ENCODE data around the gene AQP2. TPM values are rescaled to one million over a fixed set of nuclear protein-coding genes. Genes with fewer than 3 reads are reported as not detected.
A peak's percentile ranks its signal among the peaks of the same experiment; 100 is the strongest.

The AQP2 gene
- total RNA-seq, 6 experiments from 2014 or later = not detected

- Mint-ChIP-seq H3K9me3 (no peaks in the 10 kb centered on the region), H3K27me3 (ENCODE audit: insufficient read depth) (peaks cover 9% of the 10 kb centered on the region; the same call in 1 of the 2 replicates), H3K27ac (no peak overlapping the region), H3K4me1 (ENCODE audit: low read depth) (peaks cover 12% of the 10 kb centered on the region), H3K36me3 (ENCODE audit: low read depth) (no peaks in the 10 kb centered on the region), H3K4me3 (no peak overlapping the region)
- DNase-seq = no peak
- no peak for TF ChIP-seq CTCF (IDR thresholded peaks at IDR 0.05)
Observed at GRCh38 chr12:49917166-49917787, 33.3 kb upstream of the AQP2 start.

GRCh38 chr12:49917788-49918173 lies 32.8 kb upstream of the AQP2 start:
- TF ChIP-seq CTCF (IDR thresholded peaks at IDR 0.05) = no peak
- peaks cover 12% of the 10 kb centered on the region for H3K4me1 Mint-ChIP-seq (ENCODE audit: low read depth)
- no peaks in the 10 kb centered on the region for H3K36me3 Mint-ChIP-seq (ENCODE audit: low read depth)
- H3K27me3 Mint-ChIP-seq (ENCODE audit: insufficient read depth) = peaks cover 9% of the 10 kb centered on the region; the same call in 1 of the 2 replicates
- no peak overlapping the region for H3K27ac Mint-ChIP-seq
- H3K9me3 Mint-ChIP-seq = no peaks in the 10 kb centered on the region
- no peak for DNase-seq
- H3K4me3 Mint-ChIP-seq = no peak overlapping the region

- Mint-ChIP-seq H3K27me3 (ENCODE audit: insufficient read depth) (peaks cover 10% of the 10 kb centered on the region), H3K4me3 (peak overlapping the region; percentile 16), H3K36me3 (ENCODE audit: low read depth) (no peaks in the 10 kb centered on the region), H3K27ac (peak overlapping the region; percentile 38; the same call in 1 of the 2 replicates), H3K4me1 (ENCODE audit: low read depth) (peaks cover 12% of the 10 kb centered on the region), H3K9me3 (no peaks in the 10 kb centered on the region)
- DNase-seq = no peak
- TF ChIP-seq CTCF (IDR thresholded peaks at IDR 0.05) = no peak
Observed at GRCh38 chr12:49920241-49920914, 30.2 kb upstream of the AQP2 start.

GRCh38 chr12:49920915-49921286 lies 29.6 kb upstream of the AQP2 start:
- Mint-ChIP-seq H3K4me3 (no peak overlapping the region), H3K9me3 (no peaks in the 10 kb centered on the region), H3K27ac (no peak overlapping the region), H3K27me3 (ENCODE audit: insufficient read depth) (peaks cover 11% of the 10 kb centered on the region), H3K4me1 (ENCODE audit: low read depth) (peaks cover 12% of the 10 kb centered on the region), H3K36me3 (ENCODE audit: low read depth) (no peaks in the 10 kb centered on the region)
- DNase-seq = no peak
- no peak for TF ChIP-seq CTCF (IDR thresholded peaks at IDR 0.05)

GRCh38 chr12:49921299-49921698 lies 29.2 kb upstream of the AQP2 start:
- no peaks in the 10 kb centered on the region for H3K36me3 Mint-ChIP-seq (ENCODE audit: low read depth)
- H3K27me3 Mint-ChIP-seq (ENCODE audit: insufficient read depth) = peaks cover 11% of the 10 kb centered on the region
- peaks cover 12% of the 10 kb centered on the region for H3K4me1 Mint-ChIP-seq (ENCODE audit: low read depth)
- no peak overlapping the region for H3K4me3 Mint-ChIP-seq
- H3K27ac Mint-ChIP-seq = no peak overlapping the region
- no peak for TF ChIP-seq CTCF (IDR thresholded peaks at IDR 0.05)
- DNase-seq = no peak
- no peaks in the 10 kb centered on the region for H3K9me3 Mint-ChIP-seq
